ENCODE measurements around the gene ELAC2.

The ELAC2 gene

DNA sequence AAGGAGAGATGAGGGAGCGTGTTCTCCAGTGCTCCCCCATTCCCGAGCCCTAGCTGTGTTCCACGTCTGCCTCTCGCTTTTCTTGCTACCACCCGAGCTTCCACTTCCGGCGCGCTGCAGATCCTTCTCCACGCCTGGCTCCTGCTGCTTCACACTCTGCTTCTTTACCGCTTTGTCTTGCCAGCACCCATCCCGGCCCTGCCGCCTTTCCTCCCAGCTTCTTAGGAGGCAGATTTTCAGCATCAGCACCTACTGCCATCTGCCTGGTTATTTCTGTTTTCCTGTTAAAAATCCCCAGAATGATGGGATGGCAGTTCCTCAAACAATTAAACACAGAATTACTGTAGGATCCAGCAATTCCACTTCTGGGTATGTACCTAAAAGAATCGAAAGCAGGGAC lies 64.7 kb downstream of the ELAC2 start:
- DNase-seq (ENCODE audit: low read depth) = no peak

DNA sequence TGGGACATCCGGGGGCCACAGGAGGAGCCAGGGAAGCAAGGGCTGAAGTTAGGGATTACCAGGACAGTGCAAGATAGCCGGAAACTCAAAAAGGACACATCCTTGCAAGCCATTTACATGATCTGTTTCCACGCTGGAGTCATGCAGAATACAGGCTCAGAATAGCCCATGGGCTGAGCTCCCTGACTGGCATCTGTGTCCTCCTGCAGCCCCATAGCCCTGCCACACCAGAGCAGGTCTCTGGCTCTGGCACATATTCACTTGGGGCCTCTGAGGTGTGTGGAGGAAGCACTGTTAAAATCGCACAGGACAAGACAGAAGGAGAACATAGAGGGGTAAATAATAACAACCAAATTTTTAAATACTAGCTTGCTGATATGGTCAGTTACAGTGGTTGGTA lies 65.8 kb downstream of the ELAC2 start:
- DNase-seq (ENCODE audit: low read depth) = no peak

DNA sequence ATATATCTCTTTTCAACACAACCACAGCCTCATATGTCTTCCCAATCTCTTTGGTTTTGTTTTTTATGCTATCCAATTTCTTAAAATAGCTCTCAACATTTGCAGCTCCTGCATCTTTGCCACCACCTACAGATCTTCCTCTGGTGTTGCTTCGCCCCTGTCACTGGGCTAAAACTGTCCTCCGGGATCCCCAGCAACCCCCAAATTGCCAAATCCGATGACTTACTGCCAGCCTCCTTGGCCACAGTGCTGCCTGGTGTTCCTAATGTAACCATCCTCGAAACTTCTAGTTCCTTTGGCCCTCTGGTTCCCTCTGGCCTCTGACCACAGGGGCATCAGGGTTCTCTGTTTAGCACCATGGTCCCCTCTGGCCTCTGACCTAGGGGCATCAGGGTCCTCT lies 70.8 kb downstream of the ELAC2 start:
- DNase-seq (ENCODE audit: low read depth) = no peak

Data from GM04504 (cell line).